HFFc6 (cell line): ENCODE measurements around the gene UTP3. TPM values are rescaled to one million over a fixed set of nuclear protein-coding genes. Genes with fewer than 3 reads are reported as not detected.

Source experiments
- DNase-seq: peaks from one replicate; pipeline ENCODE4 v3.0.0-alpha.2; 2018
- H3K27ac Mint-ChIP-seq: 2 replicates; pipeline ENCODE4 v1.8.0; 2020; ENCODE audit warnings: mild to moderate bottlenecking, mixed read lengths
- H3K27me3 Mint-ChIP-seq: 2 replicates; pipeline ENCODE4 v1.8.0; 2021; ENCODE audit warnings: mild to moderate bottlenecking, moderate library complexity, mixed read lengths; ENCODE audit not compliant: insufficient read depth
- H3K36me3 Mint-ChIP-seq: 2 replicates; pipeline ENCODE4 v1.8.0; 2021; ENCODE audit warnings: low read depth, mixed read lengths
- H3K4me1 Mint-ChIP-seq: 2 replicates; pipeline ENCODE4 v1.8.0; 2020; ENCODE audit warnings: low read depth, mixed read lengths
- H3K4me3 Mint-ChIP-seq: 2 replicates; pipeline ENCODE4 v1.8.0; 2020; ENCODE audit warnings: mild to moderate bottlenecking, moderate library complexity, mixed read lengths
- H3K9me3 Mint-ChIP-seq: 2 replicates; pipeline ENCODE4 v1.8.0; 2020; ENCODE audit warnings: mild to moderate bottlenecking, mixed read lengths
- CTCF ChIP-seq: fragments of 200-600 bp; sonication (generic); IDR thresholded peaks from 2 replicates; pipeline ENCODE4 v1.5.0; 2021; ENCODE audit warnings: antibody characterized with exemption, mild to moderate bottlenecking
- total RNA-seq, 6 experiments: library from RNA; stranded (reverse); fragmentation: NEBNext Ultra II Directional; extraction: Animal tissue kit (Norgen Biotek cat#: 25700); gene quantifications; 2 replicates in 1 of 6; 3 replicates in 5 of 6; pipeline ENCODE4 v1.2.3, GENCODE V29; 2021

UTP3 gene
- total RNA-seq, 6 experiments from 2014 or later = 38.8 to 48.0 (median 43.1) TPM

GRCh38 chr4:70704215-70704930 lies 16.0 kb downstream of the UTP3 start:
- H3K9me3 Mint-ChIP-seq = no peaks in the 10 kb centered on the region
- peak; percentile 69 for TF ChIP-seq CTCF
- H3K36me3 Mint-ChIP-seq = no peaks in the 10 kb centered on the region
- peaks cover 32% of the 10 kb centered on the region for H3K4me1 Mint-ChIP-seq
- peak; percentile 24 for DNase-seq
- H3K27me3 Mint-ChIP-seq = no peaks in the 10 kb centered on the region
- H3K4me3 Mint-ChIP-seq = peak overlapping the region; percentile 89
- H3K27ac Mint-ChIP-seq = peak overlapping the region; percentile 95

- peaks cover 35% of the 10 kb centered on the region for H3K4me1 Mint-ChIP-seq
- no peak overlapping the region; the same call in 1 of the 2 replicates for H3K27ac Mint-ChIP-seq
- H3K36me3 Mint-ChIP-seq = no peaks in the 10 kb centered on the region
- peak overlapping the region; percentile 89; the same call in 1 of the 2 replicates for H3K4me3 Mint-ChIP-seq
- DNase-seq = no peak
- H3K9me3 Mint-ChIP-seq = no peaks in the 10 kb centered on the region
- no peak for TF ChIP-seq CTCF
- no peaks in the 10 kb centered on the region for H3K27me3 Mint-ChIP-seq
Measured at GRCh38 chr4:70704931-70705182, 16.5 kb downstream of the UTP3 start.

GRCh38 chr4:70705183-70706043 lies 17.1 kb downstream of the UTP3 start:
- TF ChIP-seq CTCF = no peak
- Mint-ChIP-seq H3K4me3 (peak overlapping the region; percentile 98), H3K27me3 (no peaks in the 10 kb centered on the region), H3K4me1 (peaks cover 35% of the 10 kb centered on the region), H3K9me3 (no peaks in the 10 kb centered on the region), H3K36me3 (no peaks in the 10 kb centered on the region), H3K27ac (peak overlapping the region; percentile 96)
- DNase-seq = peak; percentile 85

- peaks cover 35% of the 10 kb centered on the region for H3K4me1 Mint-ChIP-seq
- H3K36me3 Mint-ChIP-seq = no peaks in the 10 kb centered on the region
- H3K4me3 Mint-ChIP-seq = peak overlapping the region; percentile 98
- no peaks in the 10 kb centered on the region for H3K27me3 Mint-ChIP-seq
- no peaks in the 10 kb centered on the region for H3K9me3 Mint-ChIP-seq
- DNase-seq = no peak
- H3K27ac Mint-ChIP-seq = peak overlapping the region; percentile 96
- TF ChIP-seq CTCF = no peak
Measured at GRCh38 chr4:70706044-70706461, 17.7 kb downstream of the UTP3 start.

- peak overlapping the region; percentile 98 for H3K4me3 Mint-ChIP-seq
- peaks cover 35% of the 10 kb centered on the region for H3K4me1 Mint-ChIP-seq
- DNase-seq = no peak
- H3K36me3 Mint-ChIP-seq = no peaks in the 10 kb centered on the region
- no peaks in the 10 kb centered on the region for H3K27me3 Mint-ChIP-seq
- TF ChIP-seq CTCF = no peak
- H3K9me3 Mint-ChIP-seq = no peaks in the 10 kb centered on the region
- peak overlapping the region; percentile 96 for H3K27ac Mint-ChIP-seq
Measured at GRCh38 chr4:70706516-70706915, 18.2 kb downstream of the UTP3 start.
